ENCODE data around the gene GOLGA7B.
"Not testable (repeated sequence)": the region's sequence is repeated elsewhere in the genome, so short reads cannot be mapped to it uniquely, and the experiment has no call there.

GOLGA7B gene

DNA sequence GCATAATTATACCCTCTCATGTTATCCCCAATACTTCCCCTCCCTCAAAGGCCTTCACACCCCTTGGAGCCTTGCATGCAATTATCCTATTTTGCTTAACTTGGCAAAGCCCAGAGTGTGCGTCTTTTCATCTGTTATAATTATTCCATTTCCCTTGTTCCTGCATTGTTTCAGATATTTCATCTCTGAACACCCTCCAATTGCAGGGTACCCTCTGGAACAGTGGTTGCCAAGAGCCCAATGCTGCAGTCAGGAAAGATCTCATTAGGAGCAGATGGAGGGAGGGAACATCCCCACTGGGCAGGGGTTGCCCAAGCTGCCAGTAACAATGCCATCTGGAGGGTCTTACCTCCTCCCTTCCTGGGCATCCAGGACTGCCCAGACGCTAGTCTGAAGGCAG, 18.4 kb upstream of the GOLGA7B start:
- no peak for DNase-seq (ENCODE audit: low read depth in 1 of 2, low spot score in 1 of 2)

DNA sequence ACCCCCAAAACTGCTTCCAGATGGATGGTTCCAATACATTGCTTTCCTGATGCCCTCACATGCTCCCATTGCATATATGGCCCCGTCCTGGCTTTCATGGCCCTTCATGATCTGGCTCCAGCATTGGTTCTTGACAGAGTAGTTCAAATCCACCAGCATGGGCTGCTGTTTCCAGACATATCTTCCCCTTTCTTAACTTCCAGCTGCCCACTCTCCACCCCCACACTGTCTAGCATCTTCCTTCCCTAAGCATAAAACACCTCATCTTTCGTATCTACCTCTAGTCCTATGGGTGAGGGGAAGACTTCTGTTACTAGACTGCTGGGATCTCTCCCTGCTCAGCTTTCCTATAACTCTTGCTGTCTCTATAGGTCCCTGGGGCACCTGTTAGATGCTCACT, 13.2 kb upstream of the GOLGA7B start:
- no peak for DNase-seq (ENCODE audit: low read depth in 1 of 2, low spot score in 1 of 2)

DNA sequence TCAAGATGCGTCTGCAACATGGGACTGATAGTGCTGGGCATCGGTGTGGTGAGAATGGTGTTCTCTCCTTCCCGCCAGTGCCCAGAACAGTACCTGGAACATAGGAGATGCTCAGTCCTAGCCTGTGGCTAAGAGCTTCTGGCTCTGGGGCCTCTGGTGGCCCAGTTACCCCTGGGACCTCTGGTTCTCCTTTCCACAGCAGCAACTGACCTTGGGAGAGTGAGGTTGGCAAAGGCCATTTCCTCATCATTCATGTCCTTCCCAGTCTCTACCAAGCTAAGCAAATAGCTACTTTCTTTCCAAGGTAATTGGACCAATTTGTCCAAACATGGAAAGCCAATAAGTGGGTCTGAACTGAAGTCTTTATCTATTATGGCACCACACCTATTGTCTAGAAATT, 11.6 kb upstream of the GOLGA7B start:
- no peak for DNase-seq (ENCODE audit: low read depth in 1 of 2, low spot score in 1 of 2)

DNA sequence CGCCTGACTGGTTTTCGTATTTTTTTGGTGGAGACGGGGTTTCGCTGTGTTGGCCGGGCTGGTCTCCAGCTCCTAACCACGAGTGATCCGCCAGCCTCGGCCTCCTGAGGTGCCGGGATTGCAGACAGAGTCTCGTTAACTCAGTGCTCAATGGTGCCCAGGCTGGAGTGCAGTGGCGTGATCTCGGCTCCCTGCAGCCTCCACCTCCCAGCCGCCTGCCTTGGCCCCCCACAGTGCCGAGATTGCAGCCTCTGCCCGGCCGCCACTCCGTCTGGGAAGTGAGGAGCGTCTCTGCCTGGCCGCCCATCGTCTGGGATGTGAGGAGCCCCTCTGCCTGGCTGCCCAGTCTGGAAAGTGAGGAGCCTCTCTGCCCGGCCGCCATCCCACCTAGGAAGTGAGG, 8.5 kb upstream of the GOLGA7B start:
- DNase-seq (ENCODE audit: low read depth in 1 of 2, low spot score in 1 of 2): not testable (repeated sequence)

DNA sequence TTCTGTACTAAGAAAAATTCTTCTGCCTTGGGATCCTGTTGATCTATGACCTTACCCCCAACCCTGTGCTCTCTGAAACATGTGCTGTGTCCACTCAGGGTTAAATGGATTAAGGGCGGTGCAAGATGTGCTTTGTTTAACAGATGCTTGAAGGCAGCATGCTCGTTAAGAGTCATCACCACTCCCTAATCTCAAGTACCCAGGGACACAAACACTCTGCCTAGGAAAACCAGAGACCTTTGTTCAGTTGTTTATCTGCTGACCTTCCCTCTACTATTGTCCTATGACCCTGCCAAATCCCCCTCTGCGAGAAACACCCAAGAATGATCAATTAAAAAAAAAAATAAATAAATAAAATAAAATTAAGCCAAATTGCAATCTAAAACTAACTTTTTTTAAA, 7.5 kb upstream of the GOLGA7B start:
- DNase-seq (ENCODE audit: low read depth in 1 of 2, low spot score in 1 of 2): not testable (repeated sequence)

DNA sequence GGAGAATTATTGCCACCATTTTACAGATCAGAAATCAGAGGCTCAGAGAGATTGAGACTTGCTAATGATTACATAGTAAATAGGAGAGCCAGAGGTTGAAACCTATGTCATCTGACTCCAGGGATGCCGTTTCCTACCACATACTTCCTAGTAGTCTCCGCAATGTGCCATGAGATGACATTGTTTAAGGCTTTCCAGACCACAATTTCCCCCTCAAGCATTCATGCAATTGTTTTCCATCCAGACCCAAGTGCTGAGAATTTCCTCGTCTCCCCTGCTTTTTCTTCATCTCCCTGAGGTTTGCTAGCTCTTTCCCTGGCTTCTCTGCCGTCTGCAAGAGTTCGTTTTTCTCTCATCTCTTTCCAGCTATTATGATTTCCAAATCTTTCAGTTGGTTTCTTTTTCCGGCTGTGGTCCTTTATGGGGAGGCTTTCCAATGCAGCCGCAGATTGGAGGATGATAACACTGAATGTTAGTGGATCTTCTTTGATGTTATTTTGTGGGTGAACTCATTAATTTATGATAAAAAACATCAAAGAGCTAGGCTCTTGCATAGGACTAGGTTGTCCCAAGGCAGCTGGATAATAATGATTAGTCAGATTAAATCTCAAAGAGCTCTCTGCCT, 6.9 kb upstream of the GOLGA7B start:
- no peak for DNase-seq (ENCODE audit: low read depth in 1 of 2, low spot score in 1 of 2)

DNA sequence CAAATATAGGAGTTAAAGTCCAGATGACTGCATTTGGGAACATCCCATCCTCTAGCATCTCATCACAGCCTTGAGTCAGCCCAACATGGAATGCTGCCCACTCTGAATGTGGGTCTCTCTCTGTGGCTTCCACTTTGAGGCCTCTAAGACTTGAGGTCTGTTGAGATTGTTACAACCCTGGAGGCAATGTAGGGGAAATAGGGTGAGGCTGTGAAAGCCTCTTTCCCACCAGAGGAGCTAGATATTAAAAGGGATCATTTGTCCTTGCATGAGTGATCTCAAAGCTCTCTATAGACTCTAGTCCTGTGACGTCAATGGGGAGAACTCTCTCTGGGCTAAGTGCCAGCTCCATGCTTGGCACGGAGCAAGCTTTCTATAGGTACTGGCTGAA, 6.4 kb upstream of the GOLGA7B start:
- no peak for DNase-seq (ENCODE audit: low read depth in 1 of 2, low spot score in 1 of 2)

DNA sequence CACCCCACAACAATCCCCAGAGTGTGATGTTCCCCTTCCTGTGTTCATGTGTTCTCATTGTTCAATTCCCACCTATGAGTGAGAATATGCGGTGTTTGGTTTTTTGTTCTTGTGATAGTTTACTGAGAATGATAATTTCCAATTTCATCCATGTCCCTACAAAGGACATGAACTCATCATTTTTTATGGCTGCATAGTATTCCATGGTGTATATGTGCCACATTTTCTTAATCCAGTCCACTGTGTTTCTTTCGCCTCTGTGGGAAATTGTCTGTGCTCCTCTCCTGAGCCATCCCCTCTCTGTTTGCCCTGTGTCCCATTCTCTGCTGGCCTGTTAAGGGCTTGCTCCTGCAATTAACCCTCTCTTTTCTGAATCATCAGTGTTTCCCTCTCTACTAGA, 5.7 kb upstream of the GOLGA7B start:
- DNase-seq (ENCODE audit: low read depth in 1 of 2, low spot score in 1 of 2): not testable (repeated sequence)

DNA sequence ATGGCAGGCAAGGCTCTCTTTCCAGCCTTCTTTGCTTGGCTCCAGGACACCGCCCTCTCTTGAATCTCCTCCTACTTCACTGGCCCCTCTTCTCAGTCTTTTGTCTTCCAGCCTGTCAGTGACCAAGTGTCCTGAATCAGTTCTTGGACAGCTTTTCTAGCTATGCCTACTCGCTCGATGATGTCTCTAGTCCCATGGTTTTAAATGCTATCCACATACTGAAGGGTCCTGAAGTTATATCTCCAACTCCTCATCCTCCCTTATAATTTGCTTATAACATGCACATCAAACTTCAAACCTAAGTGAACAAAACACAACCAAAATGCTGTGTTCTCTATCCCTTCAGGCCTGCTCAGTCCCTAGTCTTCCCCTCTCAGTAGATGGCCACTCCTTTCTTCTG, 5.0 kb upstream of the GOLGA7B start:
- no peak for DNase-seq (ENCODE audit: low read depth in 1 of 2, low spot score in 1 of 2)

DNA sequence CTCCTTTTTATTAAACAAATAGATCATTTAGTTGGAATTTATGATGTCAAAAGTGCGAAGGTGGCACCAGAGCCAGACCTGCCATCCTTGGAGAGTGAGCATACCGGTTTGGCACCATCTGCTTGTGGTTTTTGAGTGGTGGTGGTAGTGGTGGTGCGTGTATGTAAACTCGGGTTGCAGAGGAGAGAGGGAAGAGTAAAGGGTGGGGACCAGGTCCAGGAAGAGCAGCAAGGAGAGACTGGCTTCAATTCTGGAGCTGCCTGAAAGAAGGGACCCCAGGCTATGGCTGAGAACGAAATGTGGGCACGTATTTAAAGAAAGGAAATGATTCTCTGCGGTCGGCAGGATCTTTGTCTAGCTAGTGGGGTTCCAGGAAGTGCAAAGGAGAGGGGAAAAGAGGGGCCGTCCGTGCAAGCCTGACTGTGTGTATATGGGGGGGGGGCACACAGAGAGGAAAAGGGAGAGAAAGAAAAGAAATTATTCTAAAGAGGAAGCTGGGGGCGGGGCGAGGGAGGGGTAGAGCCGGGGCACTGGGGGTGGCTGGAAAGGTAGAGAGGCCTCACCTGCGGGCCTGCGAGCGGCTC, 448 bp upstream of the GOLGA7B start:
- no peak for DNase-seq (ENCODE audit: low read depth in 1 of 2, low spot score in 1 of 2)

DNA sequence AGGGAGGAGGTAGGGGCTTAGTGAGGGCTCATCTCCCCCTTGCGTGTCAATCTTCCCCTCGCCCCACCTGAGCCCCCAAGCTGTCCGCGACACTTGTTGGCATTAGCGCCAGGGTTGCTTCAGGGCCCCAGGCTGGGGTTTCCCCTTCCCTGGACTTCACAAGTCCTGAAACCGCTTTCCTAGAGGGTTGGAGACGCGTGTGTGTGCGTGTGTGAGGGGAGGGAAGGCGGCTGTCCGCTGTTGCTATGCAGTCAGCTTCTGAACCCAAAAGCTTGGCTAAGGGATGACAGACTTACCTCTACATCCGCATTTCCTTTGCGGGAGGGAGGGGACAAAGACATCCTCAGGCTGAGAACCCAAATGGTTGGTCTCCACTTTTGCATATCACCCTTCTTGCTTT, 803 bp downstream of the GOLGA7B start:
- DNase-seq (ENCODE audit: low read depth in 1 of 2, low spot score in 1 of 2): no peak

DNA sequence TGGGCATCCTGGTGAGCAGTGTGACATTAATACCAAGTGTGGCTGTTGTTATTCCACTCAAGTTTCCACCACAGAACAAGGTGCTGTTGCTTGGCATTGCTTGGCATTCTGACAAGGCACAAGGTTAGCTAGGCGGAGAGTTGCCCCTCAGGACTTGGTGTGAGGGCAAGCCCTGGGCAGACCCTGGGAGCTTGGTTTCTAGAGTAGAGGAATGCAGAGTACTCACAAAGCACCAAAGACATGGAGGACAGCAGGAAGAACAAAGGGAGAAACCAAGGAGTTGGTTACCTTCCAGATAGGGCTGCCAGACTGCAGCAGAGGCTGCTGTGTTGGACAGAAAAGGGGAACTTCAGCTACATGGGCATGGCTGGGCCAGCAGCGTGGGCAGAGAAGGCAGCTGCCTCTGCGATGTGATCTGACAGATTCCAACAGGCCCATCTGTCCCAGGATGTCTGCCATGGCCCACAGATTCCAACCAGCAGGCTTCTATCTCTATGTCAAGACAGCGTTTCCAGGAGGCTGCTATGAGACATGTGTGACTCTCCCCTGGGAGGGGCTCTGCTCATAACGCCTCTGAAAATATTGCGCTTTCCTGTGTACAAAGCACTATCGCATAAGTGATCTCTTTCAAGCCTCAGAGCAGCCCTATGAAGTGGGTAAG, 1.8 kb downstream of the GOLGA7B start:
- no peak for DNase-seq (ENCODE audit: low read depth in 1 of 2, low spot score in 1 of 2)

DNA sequence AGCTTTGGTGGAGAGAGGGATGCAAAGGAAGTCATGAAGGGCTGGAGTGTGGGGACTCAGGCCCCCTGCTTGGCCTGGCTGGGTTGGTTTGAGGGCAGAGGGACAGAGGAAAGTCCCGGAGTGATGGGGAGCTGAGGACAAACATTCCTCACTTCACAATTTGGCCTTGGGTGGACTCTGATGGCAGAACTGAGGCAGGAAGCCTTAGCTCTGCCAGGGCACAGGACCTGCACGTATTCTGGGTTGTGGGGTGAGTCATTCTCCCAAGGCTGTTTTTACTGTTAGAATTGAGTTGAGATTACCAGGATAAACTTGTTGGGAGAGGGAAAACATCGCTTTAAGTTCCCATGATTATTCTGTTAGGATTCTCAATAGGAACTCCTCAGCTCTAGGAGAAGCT, 2.6 kb downstream of the GOLGA7B start:
- DNase-seq (ENCODE audit: low read depth in 1 of 2, low spot score in 1 of 2): no peak

DNA sequence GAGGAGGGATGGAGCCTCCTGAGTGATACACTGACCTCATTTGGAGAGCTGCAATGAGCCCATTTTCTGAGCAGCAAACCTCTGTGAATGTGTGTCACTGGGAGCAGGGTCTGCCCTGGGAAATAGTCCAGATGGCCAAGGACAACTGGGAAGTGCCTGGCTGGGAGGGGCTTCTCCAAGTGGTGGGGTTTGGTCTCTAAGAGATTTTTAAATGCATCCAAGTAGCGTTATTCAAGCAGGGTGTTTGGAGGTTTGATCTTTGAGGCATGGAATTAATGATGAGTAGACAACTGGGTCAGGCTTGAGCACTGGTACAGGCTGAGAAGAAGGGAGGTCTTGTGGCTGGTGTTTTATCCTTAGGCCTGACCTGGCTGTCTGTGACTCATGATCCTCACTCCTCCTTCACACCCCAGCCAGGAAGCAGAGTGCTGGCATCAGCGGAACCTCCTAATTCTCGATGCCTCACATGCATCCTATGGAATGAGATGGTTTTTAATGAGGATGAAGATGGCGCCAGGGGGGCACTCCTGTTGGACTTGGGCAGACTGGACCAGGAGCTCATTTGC, 3.3 kb downstream of the GOLGA7B start:
- no peak for DNase-seq (ENCODE audit: low read depth in 1 of 2, low spot score in 1 of 2)

DNA sequence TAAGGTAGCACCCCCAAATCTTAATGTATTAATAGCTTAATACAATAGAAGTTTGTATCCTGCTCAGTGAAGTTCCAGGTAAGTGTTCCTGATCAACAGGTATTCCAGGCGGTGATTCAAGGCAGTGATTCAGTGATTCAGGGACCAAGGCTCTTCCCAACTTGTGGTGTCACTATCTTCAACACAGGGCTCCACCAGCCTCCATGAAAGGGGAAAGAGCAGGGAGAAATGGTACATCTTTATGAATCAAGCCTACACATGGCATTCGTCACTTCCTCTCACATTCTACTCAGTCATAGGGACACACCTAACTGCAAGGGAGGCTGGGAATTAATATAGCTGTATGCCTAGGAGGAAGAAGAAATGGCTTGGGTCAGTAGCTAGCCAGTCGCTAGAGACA, 5.1 kb downstream of the GOLGA7B start:
- no peak for DNase-seq (ENCODE audit: low read depth in 1 of 2, low spot score in 1 of 2)

DNA sequence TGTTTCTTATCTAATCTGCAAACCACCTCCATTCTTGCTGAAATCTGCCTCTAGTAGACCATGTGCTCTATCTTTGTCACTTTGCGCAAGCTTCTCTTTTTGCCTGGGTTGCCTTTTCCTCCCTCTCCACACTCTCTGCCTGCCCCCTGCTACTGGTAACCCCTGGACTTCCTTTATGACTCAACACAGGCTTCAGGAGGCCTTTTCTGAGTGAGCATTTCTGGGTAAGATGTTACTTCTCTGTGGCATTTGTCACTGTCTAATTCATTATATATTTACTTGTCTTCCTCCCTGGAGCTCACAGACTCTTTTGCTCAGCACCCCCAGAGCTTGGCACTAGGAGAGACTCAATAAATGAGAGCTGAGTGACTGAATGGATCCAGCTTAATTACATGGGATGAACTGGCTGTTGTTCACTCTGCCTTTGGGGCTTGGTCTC, 8.4 kb downstream of the GOLGA7B start:
- DNase-seq (ENCODE audit: low read depth in 1 of 2, low spot score in 1 of 2): no peak

DNA sequence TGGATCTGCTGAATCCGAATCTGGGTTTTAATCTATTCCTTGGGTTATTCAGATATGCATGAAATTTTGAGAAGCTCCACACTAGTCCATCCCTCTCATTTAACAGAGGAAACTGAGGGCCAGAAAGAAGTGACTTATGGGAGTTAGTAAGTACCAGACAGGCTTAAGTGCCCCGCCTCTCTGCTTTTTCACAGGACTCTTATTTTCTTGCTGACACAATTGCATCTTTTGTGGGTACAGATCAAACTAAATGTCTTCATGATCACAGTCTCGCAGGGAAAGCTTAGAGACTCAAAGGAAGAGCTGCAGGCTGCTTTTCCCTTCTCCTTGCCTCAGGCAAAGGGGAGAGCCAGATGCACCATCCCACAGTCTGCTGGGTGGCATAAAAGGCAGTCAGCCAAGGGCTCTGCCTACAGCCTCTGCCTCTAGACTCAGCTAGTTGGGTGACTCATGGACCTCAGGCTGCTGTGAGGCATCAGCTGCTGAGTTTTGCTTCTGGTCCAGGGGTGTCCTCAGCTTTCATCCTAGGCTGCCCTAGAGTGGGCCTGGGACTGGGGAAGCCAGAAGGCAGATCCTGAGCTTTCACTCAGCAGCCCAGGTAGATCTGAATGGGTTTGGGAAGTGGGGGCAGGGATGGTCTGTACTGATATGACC, 11.6 kb downstream of the GOLGA7B start:
- DNase-seq (ENCODE audit: low read depth in 1 of 2, low spot score in 1 of 2): no peak

DNA sequence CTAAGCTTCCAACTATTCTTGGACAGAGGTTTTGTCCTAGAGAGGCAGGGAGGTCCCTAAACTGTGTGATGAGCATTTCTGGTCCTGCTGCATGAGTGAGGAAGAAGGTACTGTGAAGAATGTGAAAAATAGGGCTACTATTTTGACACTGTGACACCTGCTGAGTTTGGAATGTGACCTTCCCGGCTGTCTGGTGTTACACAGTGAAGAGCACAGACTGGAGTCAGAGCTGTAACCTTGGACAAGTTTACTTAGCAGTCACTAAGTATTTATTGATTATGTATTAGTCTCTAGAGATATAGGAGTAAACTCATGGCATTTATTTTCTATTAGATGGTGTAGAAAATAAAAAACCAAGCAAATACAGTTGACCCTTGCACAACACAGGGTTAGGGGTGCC, 12.3 kb downstream of the GOLGA7B start:
- DNase-seq (ENCODE audit: low read depth in 1 of 2, low spot score in 1 of 2): no peak

DNA sequence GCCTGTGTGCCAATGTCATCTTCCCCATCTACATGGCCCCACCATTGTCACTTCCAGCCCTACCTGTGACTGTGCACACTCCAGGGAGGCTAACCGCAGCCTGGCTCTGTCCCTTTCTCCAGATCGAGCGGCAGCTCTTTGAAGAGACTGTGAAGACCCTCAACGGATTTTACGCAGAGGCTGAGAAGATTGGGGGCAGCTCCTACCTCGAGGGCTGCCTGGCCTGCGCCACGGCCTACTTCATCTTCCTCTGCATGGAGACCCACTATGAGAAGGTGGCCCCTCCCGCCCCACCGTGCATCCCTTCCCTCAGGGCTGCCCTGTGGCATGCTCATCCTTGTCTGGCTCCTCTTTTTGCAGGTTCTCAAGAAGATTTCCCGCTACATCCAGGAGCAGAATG, 14.2 kb downstream of the GOLGA7B start:
- no peak for DNase-seq (ENCODE audit: low read depth in 1 of 2, low spot score in 1 of 2)

DNA sequence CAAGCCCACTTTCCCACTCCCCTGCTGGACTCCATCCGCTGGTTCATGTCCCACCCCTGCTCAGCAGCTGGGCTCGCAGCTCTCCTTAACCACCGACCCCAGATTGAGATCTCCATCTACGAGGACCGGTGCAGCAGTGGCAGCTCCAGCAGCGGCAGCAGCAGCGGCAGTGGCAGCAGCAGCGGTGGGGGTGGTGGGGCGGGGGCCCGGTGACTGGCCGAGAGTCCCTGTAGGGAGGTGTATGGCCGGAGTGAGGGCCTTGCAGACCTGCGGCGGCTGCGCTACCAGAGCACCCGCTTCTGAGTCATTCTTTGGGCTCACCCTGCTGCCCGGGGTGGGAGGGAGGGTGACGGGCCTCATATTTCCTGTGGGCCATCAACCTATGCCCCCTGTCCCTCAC, 15.8 kb downstream of the GOLGA7B start:
- DNase-seq (ENCODE audit: low read depth in 1 of 2, low spot score in 1 of 2): no peak

DNA sequence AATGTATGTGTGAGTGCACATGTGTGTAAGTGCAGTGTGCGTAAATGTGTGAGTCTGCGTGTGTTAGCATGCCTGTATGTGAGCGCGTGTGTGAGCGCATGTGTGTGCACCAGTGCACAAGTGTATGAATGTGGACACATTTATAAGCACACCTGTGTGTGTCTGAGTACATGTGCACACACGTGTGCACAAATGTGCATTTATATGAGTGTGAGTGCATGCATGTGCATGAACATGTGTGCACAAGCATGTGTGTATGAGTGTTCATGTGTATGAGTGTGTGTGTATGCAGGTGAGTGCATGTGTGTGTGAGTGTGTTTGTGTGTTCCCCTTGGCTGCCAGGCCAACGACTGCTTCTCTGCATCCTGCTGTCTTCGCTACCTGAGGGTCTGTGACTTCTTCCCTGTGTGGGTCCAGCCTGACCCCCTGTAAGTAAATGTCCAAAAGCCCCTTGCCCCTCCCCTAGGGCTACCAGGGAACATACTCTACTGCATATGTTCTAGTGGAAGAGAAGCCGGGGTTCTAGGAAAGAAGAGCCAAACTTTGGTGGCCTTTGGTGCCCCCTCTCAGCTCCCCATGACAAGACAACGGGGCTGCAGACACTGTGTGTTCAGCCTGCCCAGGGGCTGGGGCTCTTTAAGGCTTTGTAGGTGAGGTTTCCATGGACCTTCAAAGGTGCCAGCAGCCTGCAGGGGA, 17.0 kb downstream of the GOLGA7B start:
- DNase-seq (ENCODE audit: low read depth in 1 of 2, low spot score in 1 of 2): no peak

Measured in activated CD4-positive, alpha-beta T cell treated with anti-CD3 and anti-CD28 coated beads, Interleukin-2, amount 50 U/mL, for 24 hours (primary cell).